ENCODE results near the gene ARVCF. TPM values are rescaled to one million over a fixed set of nuclear protein-coding genes. Genes with fewer than 3 reads are reported as not detected.

ARVCF gene
- polyA plus RNA-seq, 1 of the 3 experiments (the other 2 are of a cell fraction), result 27.4 TPM

DNA sequence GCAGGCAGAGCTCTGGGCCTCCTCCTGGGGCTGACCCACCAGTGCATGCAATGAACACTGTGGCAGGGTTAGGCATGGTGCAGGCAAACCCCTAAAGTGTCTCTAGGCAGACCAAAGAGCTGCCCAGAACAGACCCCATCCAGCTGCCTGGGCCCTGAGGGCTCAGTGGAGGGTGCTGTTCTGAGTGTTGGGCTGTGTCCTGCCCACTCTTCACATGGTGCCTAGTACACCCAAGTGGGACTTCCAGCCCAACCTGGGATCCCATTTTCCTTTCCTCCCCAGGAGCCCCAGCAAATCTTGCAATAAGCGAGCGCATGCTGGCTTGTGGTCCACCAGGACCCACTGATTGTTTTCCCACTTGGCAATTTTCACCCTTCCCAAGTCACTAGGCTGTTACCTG is 26.4 kb downstream of the ARVCF start (continued):
- TF ChIP-seq, protein P1, sequence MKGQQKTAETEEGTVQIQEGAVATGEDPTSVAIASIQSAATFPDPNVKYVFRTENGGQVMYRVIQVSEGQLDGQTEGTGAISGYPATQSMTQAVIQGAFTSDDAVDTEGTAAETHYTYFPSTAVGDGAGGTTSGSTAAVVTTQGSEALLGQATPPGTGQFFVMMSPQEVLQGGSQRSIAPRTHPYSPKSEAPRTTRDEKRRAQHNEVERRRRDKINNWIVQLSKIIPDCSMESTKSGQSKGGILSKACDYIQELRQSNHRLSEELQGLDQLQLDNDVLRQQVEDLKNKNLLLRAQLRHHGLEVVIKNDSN (IDR thresholded peaks at IDR 0.05; ENCODE audit: borderline replicate concordance, low read depth), result no peak
- no peak for TF ChIP-seq TAF1 (IDR thresholded peaks at IDR 0.05; ENCODE audit: borderline replicate concordance, low read depth, low read length)

DNA sequence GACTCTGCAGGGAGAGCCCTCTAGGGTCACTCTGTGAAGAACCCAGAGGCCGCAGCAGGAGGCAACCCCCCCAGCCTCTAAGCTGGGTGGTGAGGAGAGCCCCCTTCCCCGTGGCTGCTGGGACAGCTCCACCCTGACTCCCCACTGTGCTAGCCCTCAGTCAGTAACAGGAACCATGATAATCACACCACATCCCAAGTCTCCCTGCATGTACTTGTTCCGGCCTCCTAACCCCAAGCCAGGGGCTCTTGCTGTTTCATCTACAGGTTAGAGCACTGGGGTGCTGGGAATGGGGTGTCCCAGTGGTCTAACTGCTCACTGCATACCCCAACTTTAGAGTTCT is 26.9 kb downstream of the ARVCF start:
- 43% methylated on average over 1 of the region's 3 CpGs for WGBS (ENCODE audit: low lambda C conversion rate)
- peaks cover 3% of the 10 kb centered on the region; the same call in 1 of the 2 replicates for H3K79me2 ChIP-seq (ENCODE audit: insufficient read depth)
- H3K9ac ChIP-seq, result no peak overlapping the region
- H3K9me3 ChIP-seq, result no peaks in the 10 kb centered on the region
- no peaks in the 10 kb centered on the region for H3F3A ChIP-seq (replicated peaks; ENCODE audit: insufficient read depth)
- peaks cover under 1 to 66% of the 10 kb centered on the region in 2 experiments; a peak in 2 of 4 replicates for H3K4me1 ChIP-seq (ENCODE audit: control insufficient read depth in 1 of 2, insufficient read depth in 2 of 2, low read depth in 1 of 2, low read length in 1 of 2)
- ChIA-PET POLR2A (interaction anchor here (1.5 kb wide), 1 partner anchor 23 kb away, joined by 4 read pairs; no protein-coding TSS in a partner anchor), CTCF (interaction anchor here (1.1 to 16.4 kb wide), 6 partner anchors 10 to 48 kb away, joined by 3 to 224 read pairs (median 4); partner anchors contain the start of genes COMT and TXNRD2)
- no peaks in the 10 kb centered on the region for H3K27me3 ChIP-seq (ENCODE audit: insufficient read depth)
- H4K20me1 ChIP-seq (ENCODE audit: insufficient read depth), result peaks cover 14% of the 10 kb centered on the region
- peak overlapping the region in 1 of 2 experiments; percentile 23; a peak in 1 of 4 replicates for H3K27ac ChIP-seq (ENCODE audit: low read depth in 2 of 2, low read length in 1 of 2)
- TF ChIP-seq, protein P2, sequence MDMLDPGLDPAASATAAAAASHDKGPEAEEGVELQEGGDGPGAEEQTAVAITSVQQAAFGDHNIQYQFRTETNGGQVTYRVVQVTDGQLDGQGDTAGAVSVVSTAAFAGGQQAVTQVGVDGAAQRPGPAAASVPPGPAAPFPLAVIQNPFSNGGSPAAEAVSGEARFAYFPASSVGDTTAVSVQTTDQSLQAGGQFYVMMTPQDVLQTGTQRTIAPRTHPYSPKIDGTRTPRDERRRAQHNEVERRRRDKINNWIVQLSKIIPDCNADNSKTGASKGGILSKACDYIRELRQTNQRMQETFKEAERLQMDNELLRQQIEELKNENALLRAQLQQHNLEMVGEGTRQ (IDR thresholded peaks at IDR 0.05; ENCODE audit: borderline replicate concordance, low read depth, low read length), result no peak
- TF ChIP-seq FOXM1 (IDR thresholded peaks at IDR 0.05; ENCODE audit: low read depth) (no peak), TAF1 (IDR thresholded peaks at IDR 0.05; ENCODE audit: borderline replicate concordance, low read depth, low read length) (no peak), TEAD4 (IDR thresholded peaks at IDR 0.05; ENCODE audit: borderline replicate concordance, insufficient read depth) (no peak), EZH2phosphoT487 (IDR thresholded peaks at IDR 0.05; ENCODE audit: borderline replicate concordance, low read depth) (no peak), EP300 (IDR thresholded peaks at IDR 0.05; ENCODE audit: borderline replicate concordance in 1 of 2, low read depth in 1 of 2, low read length in 1 of 2) (no peak), RCOR1 (IDR thresholded peaks at IDR 0.05; ENCODE audit: low read length) (no peak), YY1 (IDR thresholded peaks at IDR 0.05; ENCODE audit: low read depth) (no peak), GATA2 (CRISPR knock-in tag; IDR thresholded peaks at IDR 0.05) (no peak), CHD2 (IDR thresholded peaks at IDR 0.05; ENCODE audit: low read length, partially characterized antibody) (no peak), SMC3 (IDR thresholded peaks at IDR 0.05; ENCODE audit: low read depth, low read length) (no peak), RFX5 (IDR thresholded peaks at IDR 0.05; ENCODE audit: low read length) (no peak), SIN3A (IDR thresholded peaks at IDR 0.05; ENCODE audit: borderline replicate concordance, low read depth, low read length) (no peak), MXI1 (IDR thresholded peaks at IDR 0.05; ENCODE audit: low read depth, low read length) (no peak), TCF12 (IDR thresholded peaks at IDR 0.05) (no peak)
- TF ChIP-seq, protein P1 (IDR thresholded peaks at IDR 0.05; ENCODE audit: borderline replicate concordance, low read depth), result no peak
- TF ChIP-seq, protein P3, sequence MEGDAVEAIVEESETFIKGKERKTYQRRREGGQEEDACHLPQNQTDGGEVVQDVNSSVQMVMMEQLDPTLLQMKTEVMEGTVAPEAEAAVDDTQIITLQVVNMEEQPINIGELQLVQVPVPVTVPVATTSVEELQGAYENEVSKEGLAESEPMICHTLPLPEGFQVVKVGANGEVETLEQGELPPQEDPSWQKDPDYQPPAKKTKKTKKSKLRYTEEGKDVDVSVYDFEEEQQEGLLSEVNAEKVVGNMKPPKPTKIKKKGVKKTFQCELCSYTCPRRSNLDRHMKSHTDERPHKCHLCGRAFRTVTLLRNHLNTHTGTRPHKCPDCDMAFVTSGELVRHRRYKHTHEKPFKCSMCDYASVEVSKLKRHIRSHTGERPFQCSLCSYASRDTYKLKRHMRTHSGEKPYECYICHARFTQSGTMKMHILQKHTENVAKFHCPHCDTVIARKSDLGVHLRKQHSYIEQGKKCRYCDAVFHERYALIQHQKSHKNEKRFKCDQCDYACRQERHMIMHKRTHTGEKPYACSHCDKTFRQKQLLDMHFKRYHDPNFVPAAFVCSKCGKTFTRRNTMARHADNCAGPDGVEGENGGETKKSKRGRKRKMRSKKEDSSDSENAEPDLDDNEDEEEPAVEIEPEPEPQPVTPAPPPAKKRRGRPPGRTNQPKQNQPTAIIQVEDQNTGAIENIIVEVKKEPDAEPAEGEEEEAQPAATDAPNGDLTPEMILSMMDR (IDR thresholded peaks at IDR 0.05), result no peak
- TF ChIP-seq, protein P4, sequence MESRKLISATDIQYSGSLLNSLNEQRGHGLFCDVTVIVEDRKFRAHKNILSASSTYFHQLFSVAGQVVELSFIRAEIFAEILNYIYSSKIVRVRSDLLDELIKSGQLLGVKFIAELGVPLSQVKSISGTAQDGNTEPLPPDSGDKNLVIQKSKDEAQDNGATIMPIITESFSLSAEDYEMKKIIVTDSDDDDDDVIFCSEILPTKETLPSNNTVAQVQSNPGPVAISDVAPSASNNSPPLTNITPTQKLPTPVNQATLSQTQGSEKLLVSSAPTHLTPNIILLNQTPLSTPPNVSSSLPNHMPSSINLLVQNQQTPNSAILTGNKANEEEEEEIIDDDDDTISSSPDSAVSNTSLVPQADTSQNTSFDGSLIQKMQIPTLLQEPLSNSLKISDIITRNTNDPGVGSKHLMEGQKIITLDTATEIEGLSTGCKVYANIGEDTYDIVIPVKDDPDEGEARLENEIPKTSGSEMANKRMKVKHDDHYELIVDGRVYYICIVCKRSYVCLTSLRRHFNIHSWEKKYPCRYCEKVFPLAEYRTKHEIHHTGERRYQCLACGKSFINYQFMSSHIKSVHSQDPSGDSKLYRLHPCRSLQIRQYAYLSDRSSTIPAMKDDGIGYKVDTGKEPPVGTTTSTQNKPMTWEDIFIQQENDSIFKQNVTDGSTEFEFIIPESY (IDR thresholded peaks at IDR 0.05; ENCODE audit: borderline replicate concordance, low read depth), result no peak
- TF ChIP-seq, protein P5, sequence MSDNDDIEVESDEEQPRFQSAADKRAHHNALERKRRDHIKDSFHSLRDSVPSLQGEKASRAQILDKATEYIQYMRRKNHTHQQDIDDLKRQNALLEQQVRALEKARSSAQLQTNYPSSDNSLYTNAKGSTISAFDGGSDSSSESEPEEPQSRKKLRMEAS (IDR thresholded peaks at IDR 0.05; ENCODE audit: low read depth), result no peak
- no peaks in the 10 kb centered on the region for H3K36me3 ChIP-seq (replicated peaks in 1 of 2; ENCODE audit: control insufficient read depth in 1 of 2, insufficient read depth in 2 of 2, low read length in 1 of 2)
- H3K4me3 ChIP-seq (ENCODE audit: low read depth in 2 of 2, low read length in 1 of 2), result no peak overlapping the region
- H3K9me2 ChIP-seq, result no peaks in the 10 kb centered on the region
- no peak for DNase-seq
- H3K4me2 ChIP-seq, result no peak overlapping the region
- H2AFZ ChIP-seq (ENCODE audit: low read depth), result no peak overlapping the region

All from SK-N-SH (cell line).